GM21737 (cell line): ENCODE results near the gene GREB1.

ENCODE experiments used
- ATAC-seq: cut with Tn5 transposase; IDR thresholded peaks from one replicate; pipeline ENCODE4 v1.9.1; 2021; ENCODE audit warnings: mild to moderate bottlenecking, moderate library complexity; ENCODE audit not compliant: unreplicated experiment

Gene GREB1

DNA sequence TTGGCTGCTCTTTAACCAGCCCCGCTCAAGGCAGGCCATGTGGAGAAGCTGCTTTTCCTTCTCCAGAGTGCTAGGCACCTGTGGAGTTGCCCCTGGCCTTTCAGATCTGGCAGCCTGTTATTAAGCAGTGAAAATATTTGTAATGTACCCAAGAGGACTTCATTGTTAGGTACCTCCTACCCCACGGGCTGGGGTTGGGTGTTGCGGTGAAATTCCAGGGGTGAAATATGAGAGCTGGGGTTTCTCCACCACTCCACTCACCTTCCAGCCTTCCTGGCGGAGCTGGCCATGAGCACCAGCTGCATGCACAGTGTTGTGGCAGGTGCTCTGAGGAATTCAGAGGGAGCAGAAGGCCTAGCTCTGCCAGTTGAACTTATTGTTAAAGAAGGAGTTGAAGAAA is 97.0 kb downstream of the GREB1 start:
- ATAC-seq, result no peak

DNA sequence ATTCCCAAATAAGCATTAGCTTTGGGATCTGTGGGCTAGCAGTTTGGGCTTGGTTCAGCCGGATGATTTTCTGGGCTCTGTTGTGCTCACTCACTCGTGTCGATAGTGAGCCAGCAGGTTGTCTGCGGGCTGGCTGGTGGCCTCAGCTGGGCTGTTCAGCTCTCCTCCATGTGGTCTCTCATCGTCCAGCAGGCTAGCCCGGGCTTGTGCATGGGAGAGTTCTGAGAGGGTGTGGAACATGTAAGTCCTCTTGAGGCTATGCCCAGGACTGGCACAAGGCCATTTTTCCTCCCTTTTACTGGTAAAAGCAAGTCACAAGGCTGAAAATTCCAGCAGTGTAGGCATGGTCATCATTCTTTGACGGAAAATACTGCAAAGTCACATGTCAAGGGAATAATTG is 97.6 kb downstream of the GREB1 start:
- no peak for ATAC-seq

DNA sequence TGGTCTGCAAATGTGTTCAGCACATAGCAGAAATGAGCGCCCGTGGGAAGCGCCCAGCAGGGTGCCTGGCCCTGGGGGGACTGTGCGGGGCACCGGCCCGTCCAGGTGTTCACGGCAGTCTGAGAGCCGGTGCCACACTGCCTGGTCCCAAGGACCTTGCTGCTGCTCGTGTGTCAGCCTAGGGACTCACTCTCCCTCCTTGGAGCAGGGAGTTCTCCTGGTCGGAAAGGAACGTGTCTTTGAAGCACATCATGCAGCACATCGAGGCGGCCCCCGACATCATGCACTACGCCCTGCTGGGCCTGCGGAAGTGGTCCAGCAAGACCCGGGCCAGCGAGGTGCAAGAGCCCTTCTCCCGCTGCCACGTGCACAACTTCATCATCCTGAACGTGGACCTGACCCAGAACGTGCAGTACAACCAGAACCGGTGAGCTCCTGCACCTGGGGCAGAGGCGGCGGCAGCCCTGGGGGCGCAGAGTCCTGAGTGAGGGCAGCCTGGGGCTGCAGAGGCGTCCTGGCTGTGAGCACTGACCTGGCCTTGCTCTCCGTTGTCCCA is 100.2 kb downstream of the GREB1 start:
- ATAC-seq, result no peak

DNA sequence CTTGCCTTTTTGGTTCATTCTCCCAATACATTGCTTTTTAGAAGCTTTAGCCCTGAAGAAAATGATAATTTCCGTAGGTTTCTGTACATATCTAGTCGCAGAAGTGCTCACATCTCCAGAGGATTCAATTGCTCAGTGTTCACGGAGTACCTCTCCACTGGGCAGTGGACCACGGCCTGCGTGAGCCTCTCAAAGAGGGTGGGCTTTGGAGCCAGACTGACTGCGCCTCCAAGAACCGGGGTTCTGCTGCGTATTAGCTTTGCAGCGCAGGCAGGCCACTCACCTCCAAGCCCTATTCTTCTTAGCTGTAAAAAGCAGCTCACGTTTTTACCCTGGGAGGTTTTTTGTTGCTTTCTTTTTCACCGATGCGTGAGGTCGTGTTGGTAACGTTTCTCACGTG is 100.7 kb downstream of the GREB1 start:
- ATAC-seq, result no peak

DNA sequence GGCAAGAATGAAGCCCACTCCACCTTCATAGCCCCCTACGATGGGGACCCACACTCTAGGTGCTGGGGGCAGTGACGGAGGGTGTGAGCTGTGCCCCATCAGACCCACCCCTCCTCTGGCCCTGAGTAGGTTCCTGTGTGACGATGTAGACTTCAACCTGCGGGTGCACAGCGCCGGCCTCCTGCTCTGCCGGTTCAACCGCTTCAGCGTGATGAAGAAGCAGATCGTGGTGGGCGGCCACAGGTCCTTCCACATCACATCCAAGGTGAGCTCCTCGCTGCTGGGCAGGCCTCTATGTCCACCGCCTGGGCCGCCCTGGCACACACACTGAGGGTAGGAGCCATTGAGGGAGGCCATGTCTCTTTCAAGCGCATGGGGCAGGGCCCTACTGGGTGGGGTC is 101.3 kb downstream of the GREB1 start:
- ATAC-seq, result no peak

DNA sequence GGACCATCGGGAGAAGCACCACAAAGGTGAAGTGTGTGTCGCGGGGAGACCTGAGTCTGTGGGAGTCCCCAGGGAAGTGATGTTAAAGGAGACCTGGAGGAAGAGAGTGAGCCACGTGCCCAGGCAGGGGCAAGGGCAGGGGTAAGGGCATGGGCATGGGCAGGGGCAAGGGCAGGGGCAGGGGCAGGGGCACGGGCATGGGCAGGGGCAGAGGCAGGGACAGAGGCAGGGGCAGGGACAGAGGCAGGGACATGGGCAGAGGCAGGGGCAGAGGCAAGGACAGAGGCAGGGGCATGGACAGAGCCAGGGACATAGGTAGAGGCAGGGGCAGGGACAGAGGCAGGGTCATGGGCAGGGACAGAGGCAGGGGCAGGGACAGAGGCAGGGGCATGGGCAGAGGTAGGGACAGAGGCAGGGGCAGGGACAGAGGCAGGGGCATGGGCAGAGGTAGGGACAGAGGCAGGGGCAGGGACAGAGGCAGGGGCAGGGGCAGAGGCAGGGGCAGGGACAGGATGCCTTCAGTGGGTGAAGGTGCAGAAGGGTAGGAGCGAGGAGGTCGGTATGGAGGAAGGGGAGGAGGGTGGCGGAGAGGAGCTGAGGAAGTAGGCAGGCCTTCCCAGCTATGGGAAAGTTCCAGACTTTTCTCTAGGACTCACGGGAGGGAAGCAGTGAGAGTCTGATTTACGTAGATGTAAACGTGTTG is 102.9 kb downstream of the GREB1 start:
- no peak for ATAC-seq

DNA sequence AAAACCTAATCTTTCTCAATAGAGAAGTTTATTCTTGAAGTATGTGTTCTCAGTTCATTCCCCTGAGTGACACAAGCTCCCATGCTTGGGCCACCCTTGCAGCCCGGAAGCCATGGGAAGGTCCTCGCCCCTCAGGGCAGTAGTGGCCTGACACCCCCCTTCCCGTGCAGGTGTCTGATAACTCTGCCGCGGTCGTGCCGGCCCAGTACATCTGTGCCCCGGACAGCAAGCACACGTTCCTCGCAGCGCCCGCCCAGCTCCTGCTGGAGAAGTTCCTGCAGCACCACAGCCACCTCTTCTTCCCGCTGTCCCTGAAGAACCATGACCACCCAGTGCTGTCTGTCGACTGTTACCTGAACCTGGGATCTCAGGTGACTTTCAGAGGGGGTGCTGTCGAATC is 103.7 kb downstream of the GREB1 start:
- no peak for ATAC-seq

- no peak for ATAC-seq
Observed at GRCh38 chr2:11639503-11639902, 105.7 kb downstream of the GREB1 start.

- ATAC-seq, result no peak
Observed at GRCh38 chr2:11640132-11640531, 106.3 kb downstream of the GREB1 start.

GRCh38 chr2:11642972-11643371 is 109.1 kb downstream of the GREB1 start:
- no peak for ATAC-seq

DNA sequence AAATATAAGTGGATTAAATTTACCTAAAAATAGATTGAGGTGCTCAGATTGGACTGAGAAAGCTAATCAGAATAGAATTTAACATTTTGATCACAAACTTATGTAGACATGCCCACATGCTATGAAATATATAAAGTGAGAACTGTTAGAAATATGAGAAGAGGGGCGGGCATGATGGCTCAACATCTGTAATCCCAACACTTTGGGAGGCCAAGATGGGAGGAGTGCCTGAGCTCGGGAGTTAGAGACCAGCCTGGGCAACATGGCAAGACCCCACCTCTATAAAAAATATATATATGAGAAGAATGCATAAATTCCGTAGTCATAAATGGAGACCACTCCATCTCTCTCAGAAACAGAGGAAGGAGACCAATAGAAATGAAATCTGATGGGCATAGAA is 110.4 kb downstream of the GREB1 start:
- ATAC-seq, result no peak

GRCh38 chr2:11646530-11646929 is 112.7 kb downstream of the GREB1 start:
- no peak for ATAC-seq

DNA sequence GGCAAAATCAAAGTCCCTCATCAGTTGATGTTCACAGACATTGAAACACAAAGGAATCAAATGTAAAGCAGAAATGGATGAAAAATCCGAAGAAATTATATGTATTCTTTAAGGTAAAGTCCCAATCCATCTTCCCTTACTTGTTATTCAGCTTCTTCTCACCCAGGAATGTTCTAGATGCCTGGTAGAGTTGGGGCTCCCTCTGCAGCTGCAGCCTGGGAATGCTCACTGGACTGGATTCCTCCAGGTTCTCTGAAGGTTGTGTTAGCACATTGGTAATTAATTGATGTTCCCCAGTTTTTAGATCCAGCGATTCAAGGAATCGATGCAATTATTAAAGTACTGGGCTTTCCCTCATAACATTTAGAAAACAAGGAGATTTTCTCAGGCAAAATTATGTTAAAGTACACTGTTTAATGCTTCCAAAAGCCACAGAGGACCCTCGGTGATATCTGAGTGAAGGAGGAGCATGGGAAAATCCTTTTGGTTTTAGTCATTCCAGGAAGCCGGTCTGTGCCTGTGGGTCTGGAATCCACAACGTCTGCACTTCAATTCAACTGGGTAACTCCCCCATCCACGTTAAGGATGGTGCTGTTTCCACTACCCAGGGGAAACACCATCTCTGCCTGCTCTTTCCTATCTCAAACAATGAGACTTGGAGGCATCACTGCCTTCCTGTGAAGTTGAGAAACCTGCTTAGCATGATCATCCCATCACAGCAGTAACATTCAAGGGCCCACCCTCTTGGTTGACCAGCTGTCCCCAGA is 114.2 kb downstream of the GREB1 start:
- ATAC-seq, result no peak

DNA sequence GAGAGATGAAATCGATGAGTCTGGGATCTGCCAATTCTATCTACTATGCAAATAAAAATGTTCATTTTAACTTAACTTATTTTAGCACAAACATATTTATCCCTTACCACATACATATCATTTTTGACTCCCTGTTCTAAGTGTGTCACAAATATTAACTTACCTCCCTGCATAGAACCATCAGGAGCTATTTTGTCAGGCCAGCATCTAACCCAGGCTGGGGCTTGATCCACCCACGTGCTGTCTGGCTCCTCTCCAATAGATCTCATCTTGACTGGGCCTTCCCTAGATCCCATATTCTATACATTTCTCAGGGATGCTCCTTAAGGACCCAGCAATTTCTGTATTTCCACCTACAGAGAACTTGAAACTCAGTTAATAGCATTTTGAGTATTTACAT is 115.2 kb downstream of the GREB1 start:
- ATAC-seq, result no peak

DNA sequence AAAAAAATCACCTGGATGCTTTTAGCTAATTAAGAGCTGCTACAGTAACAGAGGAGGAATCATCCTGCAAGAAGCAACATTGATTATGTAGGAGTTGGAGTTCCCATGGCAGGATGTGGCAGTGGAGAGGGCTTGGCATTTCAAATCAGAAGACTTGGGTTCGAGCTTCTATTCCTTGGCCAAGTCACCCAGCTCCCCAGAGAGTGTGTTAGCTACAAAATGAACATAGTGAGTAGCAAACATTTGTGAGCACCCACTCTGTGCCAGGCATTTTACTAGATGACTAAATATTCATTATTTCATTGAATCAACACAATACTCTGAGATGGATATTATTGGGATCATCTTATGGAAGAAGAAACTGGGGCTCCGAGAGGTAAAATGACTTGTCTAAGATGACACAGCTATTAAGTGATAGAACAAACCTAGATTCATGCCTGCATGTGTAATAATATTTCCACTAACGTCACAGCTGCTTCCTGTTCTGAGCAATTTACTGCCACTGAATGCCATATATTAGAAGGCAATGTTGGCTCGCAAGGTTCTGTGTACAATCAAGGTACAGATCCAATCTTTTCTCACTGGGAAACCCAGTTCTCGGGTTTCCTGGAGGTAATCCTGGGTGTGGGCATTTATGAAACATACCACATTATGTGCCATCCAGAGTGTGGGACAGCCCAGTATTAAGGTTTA is 118.2 kb downstream of the GREB1 start:
- ATAC-seq, result no peak

DNA sequence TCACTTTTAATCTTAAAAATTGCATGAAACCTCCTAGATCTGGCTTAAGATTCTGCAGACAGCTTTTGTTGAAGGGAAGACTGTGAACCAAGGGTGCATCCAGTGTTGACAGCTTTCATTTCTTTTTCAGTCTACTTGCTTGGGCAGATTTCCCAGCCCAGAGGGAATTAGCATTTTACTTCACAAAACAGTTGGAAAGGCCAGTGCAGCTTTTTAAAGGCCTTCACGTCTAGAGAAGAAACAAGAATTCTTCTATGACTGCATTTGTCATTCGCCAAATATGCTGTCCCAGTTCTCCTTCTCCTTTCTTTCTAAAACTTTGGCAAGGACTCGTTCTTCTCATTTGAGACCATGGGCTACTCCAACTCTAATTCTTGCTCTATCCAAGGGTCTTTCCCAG is 118.7 kb downstream of the GREB1 start:
- no peak for ATAC-seq

GRCh38 chr2:11655495-11655894 is 121.7 kb downstream of the GREB1 start:
- no peak for ATAC-seq

GRCh38 chr2:11656252-11656651 is 122.4 kb downstream of the GREB1 start:
- ATAC-seq, result no peak

DNA sequence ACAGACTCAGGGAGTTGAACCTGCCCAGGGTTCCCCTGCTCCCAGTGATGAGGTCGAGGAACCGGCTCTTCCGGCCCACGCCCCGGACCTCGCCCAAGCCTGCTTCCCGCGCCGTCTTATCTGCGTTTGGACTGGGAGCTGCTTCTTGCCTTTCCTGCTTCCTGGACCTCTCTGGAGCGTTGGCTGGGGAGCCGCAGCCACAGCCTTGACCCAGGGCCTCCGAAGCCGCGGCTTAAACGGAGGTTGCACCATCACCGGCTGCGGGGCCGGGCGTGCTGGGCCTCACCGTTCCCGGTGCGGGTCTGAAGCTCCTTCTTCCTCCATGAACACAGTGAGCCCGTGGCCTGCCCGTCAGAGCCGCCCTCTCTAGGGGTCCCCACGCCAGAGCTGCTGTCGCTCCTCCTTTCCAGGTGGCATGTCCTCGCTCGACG is 122.8 kb downstream of the GREB1 start:
- no peak for ATAC-seq

- no peak for ATAC-seq
Observed at GRCh38 chr2:11657195-11657594, 123.3 kb downstream of the GREB1 start.

DNA sequence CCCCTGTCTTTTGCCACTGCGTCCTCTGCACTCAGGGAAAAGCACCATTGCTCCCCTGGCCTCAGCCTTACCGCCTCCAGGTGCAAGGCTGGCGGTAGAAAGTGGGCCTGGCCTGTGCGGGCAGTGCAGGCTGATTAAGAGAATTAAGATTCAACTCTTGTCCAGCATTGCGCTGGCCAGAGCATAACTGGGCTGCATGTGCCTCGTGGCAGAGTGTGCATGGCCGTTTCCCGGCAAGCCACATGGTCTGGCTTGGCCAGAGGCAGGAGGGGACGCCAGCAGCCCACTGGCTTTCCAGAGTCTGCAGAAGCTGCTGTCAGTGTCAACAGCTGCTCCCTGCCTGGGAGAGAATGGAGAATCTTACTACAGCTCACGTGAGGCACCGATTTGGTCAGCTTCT is 123.8 kb downstream of the GREB1 start:
- no peak for ATAC-seq
